Hepatocyte (in vitro differentiated cells): ENCODE data around the gene IFI30. TPM values are rescaled to one million over a fixed set of nuclear protein-coding genes. Genes with fewer than 3 reads are reported as not detected.
A peak's percentile ranks its signal among the peaks of the same experiment; 100 is the strongest.

Experiments
- DNase-seq: peaks from one replicate; pipeline ENCODE4 v3.0.0-alpha.2; 2016; ENCODE audit warnings: low spot score
- H2AFZ ChIP-seq: fragments of 200-600 bp; sonication (generic); 2 replicates; pipeline ENCODE4 v1.6.0; 2016; ENCODE audit warnings: antibody characterized with exemption, mild to moderate bottlenecking
- H3K27ac ChIP-seq: fragments of 200-600 bp; sonication (generic); 2 replicates; pipeline ENCODE4 v1.5.1; 2016; ENCODE audit warnings: mild to moderate bottlenecking
- H3K27me3 ChIP-seq: fragments of 200-600 bp; sonication (generic); 2 replicates; pipeline ENCODE4 v1.6.1; 2016
- H3K36me3 ChIP-seq: fragments of 200-600 bp; sonication (generic); replicated peaks from 2 replicates; pipeline ENCODE4 v1.5.1; 2016; ENCODE audit warnings: low read depth; ENCODE audit not compliant: insufficient read depth
- H3K4me1 ChIP-seq: fragments of 200-600 bp; sonication (generic); 2 replicates; pipeline ENCODE4 v1.5.1; 2016; ENCODE audit warnings: mild to moderate bottlenecking, moderate library complexity; ENCODE audit not compliant: insufficient read depth
- H3K4me2 ChIP-seq: fragments of 200-600 bp; sonication (generic); 2 replicates; pipeline ENCODE4 v1.6.0; 2016
- H3K4me3 ChIP-seq: fragments of 200-600 bp; sonication (generic); 2 replicates; pipeline ENCODE4 v1.5.1; 2016; ENCODE audit warnings: mild to moderate bottlenecking
- H3K79me2 ChIP-seq: fragments of 200-600 bp; sonication (generic); 2 replicates; pipeline ENCODE4 v1.6.0; 2017; ENCODE audit warnings: mild to moderate bottlenecking
- H3K9me2 ChIP-seq: fragments of 200-600 bp; sonication (generic); replicated peaks from 2 replicates; pipeline ENCODE4 v1.6.0; 2017; ENCODE audit warnings: mild to moderate bottlenecking; ENCODE audit not compliant: insufficient read depth
- H3K9me3 ChIP-seq: fragments of 200-600 bp; sonication (generic); 2 replicates; pipeline ENCODE4 v1.5.1; 2016; ENCODE audit warnings: low read depth, mild to moderate bottlenecking
- H4K20me1 ChIP-seq: fragments of 200-600 bp; sonication (generic); 2 replicates; pipeline ENCODE4 v1.6.0; 2016; ENCODE audit warnings: mild to moderate bottlenecking; ENCODE audit not compliant: insufficient read depth, poor library complexity, severe bottlenecking
- CTCF ChIP-seq: fragments of 200-600 bp; sonication (generic); IDR thresholded peaks from 2 replicates; pipeline ENCODE4 v1.5.1; 2016; ENCODE audit warnings: antibody characterized with exemption, mild to moderate bottlenecking; ENCODE audit not compliant: poor library complexity
- EZH2 ChIP-seq: fragments of 200-600 bp; sonication (generic); IDR thresholded peaks from 2 replicates; pipeline ENCODE4 v1.6.1; 2016; ENCODE audit warnings: antibody characterized with exemption, mild to moderate bottlenecking, borderline replicate concordance
- EZH2phosphoT487 ChIP-seq: fragments of 200-600 bp; sonication (generic); IDR thresholded peaks from one replicate; pipeline ENCODE4 v1.6.1; 2018; ENCODE audit warnings: antibody characterized with exemption, mild to moderate bottlenecking, low read depth, moderate library complexity; ENCODE audit not compliant: unreplicated experiment, severe bottlenecking
- WGBS: methylation state at CpG from one replicate; pipeline ENCODE4 v1.1.6; 2016; ENCODE audit warnings: low lambda C conversion rate; ENCODE audit errors: missing lambda C conversion rate; 5-methylcytosine and 5-hydroxymethylcytosine counted together
- polyA plus RNA-seq: library from polyadenylated mRNA; unstranded; fragments of >200 nt; fragmentation: Nextera tagmentation; extraction: Ambion mirVana; gene quantifications from 2 replicates; pipeline ENCODE4 v1.2.1, GENCODE V29; 2016
- total RNA-seq: library from RNA; depleted of rRNA; stranded (reverse); fragments of >200 nt; gene quantifications from 2 replicates; pipeline ENCODE4 v1.2.3, GENCODE V29; 2014

IFI30 gene
- total RNA-seq: 95.7 and 133 TPM in 2 replicates
- 129 and 170 TPM in 2 replicates for polyA plus RNA-seq

GRCh38 chr19:18173572-18174288 lies at the start of gene IFI30:
Gene IFI30 (plus strand): TSS chr19:18173813. CDS start chr19:18173842, 29 bp downstream.
- H3K9me3 ChIP-seq: no peaks in the 10 kb centered on the region
- no peak for TF ChIP-seq EZH2
- TF ChIP-seq CTCF: no peak
- no peak for TF ChIP-seq EZH2phosphoT487
- no peaks in the 10 kb centered on the region for H3K9me2 ChIP-seq
- H3K79me2 ChIP-seq: no peaks in the 10 kb centered on the region
- no peaks in the 10 kb centered on the region for H3K27me3 ChIP-seq
- no peaks in the 10 kb centered on the region for H3K36me3 ChIP-seq
- H3K27ac ChIP-seq: peak within 1 kb of the TSS; percentile 31
- peak within 1 kb of the TSS; percentile 88 for H3K4me2 ChIP-seq
- peaks cover 6% of the 10 kb centered on the region for H3K4me1 ChIP-seq
- peak; percentile 88 for DNase-seq
- H2AFZ ChIP-seq: peak within 1 kb of the TSS; percentile 66
- H4K20me1 ChIP-seq: no peaks in the 10 kb centered on the region
- peak within 1 kb of the TSS; percentile 45 for H3K4me3 ChIP-seq
- 3% methylated on average over 34 of the region's 47 CpGs for WGBS

- Histone ChIP-seq H3K36me3 (no peaks in the 10 kb centered on the region), H3K4me3 (no peak overlapping the region), H3K9me2 (no peaks in the 10 kb centered on the region), H2AFZ (no peak overlapping the region), H3K27ac (no peak overlapping the region), H4K20me1 (peaks cover 11% of the 10 kb centered on the region), H3K79me2 (no peaks in the 10 kb centered on the region), H3K27me3 (no peaks in the 10 kb centered on the region), H3K4me1 (peaks cover under 1% of the 10 kb centered on the region), H3K4me2 (no peak overlapping the region), H3K9me3 (no peaks in the 10 kb centered on the region)
- WGBS: 96% methylated on average over 22 of the region's 26 CpGs
- DNase-seq: no peak
- TF ChIP-seq EZH2 (no peak), EZH2phosphoT487 (no peak), CTCF (no peak)
These were observed 49.8 kb upstream of the IFI30 start for GRCh38 chr19:18123819-18124218.

GRCh38 chr19:18126097-18126496 lies 47.5 kb upstream of the IFI30 start:
- no peaks in the 10 kb centered on the region for H4K20me1 ChIP-seq
- no peaks in the 10 kb centered on the region for H3K79me2 ChIP-seq
- no peak overlapping the region for H2AFZ ChIP-seq
- H3K4me3 ChIP-seq: no peak overlapping the region
- no peaks in the 10 kb centered on the region for H3K4me1 ChIP-seq
- H3K36me3 ChIP-seq: no peaks in the 10 kb centered on the region
- TF ChIP-seq CTCF (no peak), EZH2phosphoT487 (no peak), EZH2 (no peak)
- no peaks in the 10 kb centered on the region for H3K9me2 ChIP-seq
- no peak for DNase-seq
- H3K27me3 ChIP-seq: no peaks in the 10 kb centered on the region
- H3K27ac ChIP-seq: no peak overlapping the region
- 94% methylated on average over 2 of the region's 2 CpGs for whole genome bisulfite sequencing
- H3K4me2 ChIP-seq: no peak overlapping the region
- no peaks in the 10 kb centered on the region for H3K9me3 ChIP-seq
